ENCODE results near the gene RAD51AP2.
"Not testable (repeated sequence)": the region's sequence is repeated elsewhere in the genome, so short reads cannot be mapped to it uniquely, and the experiment has no call there.

Gene RAD51AP2

GRCh38 chr2:17518212-17519154 is at the start of gene RAD51AP2:
Gene RAD51AP2 (minus strand): TSS chr2:17518440. CDS start chr2:17518415, 25 bp downstream.
- no peak for DNase-seq (ENCODE audit: low read depth, low spot score)

DNA sequence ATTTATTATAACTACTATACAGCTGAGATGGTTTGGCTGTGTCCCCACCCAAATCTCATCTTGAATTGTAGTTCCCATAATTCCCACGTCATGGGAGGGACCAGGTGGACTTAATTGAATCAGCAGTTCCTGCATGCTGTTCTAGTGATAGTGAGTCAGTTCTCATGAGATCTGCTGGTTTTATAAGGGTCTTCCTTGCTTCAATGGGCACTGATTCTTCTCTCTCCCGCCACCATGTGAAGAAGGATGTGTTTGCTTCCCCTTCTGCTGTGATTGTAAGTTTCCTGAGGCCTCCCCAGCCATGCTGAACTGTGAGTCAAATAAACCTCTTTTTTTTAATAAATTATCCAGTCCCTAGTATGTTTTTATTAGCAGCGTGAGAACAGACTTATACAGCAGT is 47.5 kb upstream of the RAD51AP2 start:
- not testable (repeated sequence) for DNase-seq (ENCODE audit: low read depth, low spot score)

DNA sequence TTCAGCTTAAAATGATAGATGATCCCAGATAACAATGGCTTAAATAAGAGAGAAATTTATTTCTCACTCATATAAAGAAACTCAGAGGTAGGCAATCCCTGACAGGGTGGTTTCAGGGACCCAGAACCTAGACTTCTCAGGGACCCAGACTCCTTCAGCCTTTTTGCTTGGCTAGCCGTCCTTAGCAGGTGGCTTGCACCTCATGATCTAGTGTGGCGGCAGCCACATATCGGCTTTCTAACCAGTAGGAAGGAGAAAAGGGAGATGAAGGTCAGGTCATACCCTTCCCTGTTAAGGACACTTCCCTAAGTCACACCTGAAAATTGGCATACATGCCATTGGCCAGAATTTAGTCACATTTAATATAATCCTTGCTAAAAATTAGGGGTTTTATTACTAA is 40.6 kb upstream of the RAD51AP2 start:
- no peak for DNase-seq (ENCODE audit: low read depth, low spot score)

- no peak for DNase-seq (ENCODE audit: low read depth, low spot score)
Observed at GRCh38 chr2:17558053-17558452, 39.8 kb upstream of the RAD51AP2 start.

DNA sequence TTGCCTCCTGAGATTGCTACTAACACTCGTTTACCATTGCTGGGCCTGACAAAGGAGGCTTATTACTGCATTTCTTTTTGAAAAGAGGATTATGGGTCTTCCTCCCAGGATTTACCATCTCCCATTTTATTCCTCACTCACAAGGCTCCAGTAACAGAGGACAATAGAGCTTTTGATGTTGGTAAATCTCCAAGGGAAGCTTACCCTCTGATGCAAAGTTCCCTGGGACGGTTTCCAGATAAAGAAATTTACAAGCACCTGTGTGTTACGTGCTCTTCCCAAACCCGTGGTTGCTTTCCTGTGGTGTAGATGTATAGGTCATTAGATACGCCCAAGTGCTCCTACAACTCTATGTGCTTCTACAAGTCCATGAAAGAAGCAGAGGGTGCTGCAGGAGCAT is 39.4 kb upstream of the RAD51AP2 start:
- no peak for DNase-seq (ENCODE audit: low read depth, low spot score)

GRCh38 chr2:17555150-17555549 is 36.9 kb upstream of the RAD51AP2 start:
- no peak for DNase-seq (ENCODE audit: low read depth, low spot score)

- no peak for DNase-seq (ENCODE audit: low read depth, low spot score)
Observed at GRCh38 chr2:17550907-17551306, 32.7 kb upstream of the RAD51AP2 start.

DNA sequence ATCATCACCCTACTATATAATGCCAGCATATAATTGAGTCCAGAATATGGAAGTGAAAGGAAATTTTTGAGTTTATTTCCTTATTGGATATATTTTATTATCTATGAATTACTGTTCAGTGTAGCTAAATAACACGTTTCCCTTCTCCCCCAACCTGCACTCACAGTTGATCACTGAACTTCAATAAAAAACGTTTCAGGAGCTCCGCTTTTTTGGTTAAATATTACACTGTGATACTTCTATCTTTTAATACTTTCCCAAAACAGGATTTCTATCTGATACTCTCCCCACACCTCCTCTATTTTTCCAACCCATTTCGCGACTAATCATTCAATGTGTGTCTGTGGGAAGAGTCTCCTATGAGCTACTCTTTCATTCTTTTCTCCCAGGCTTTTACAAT is 29.5 kb upstream of the RAD51AP2 start:
- DNase-seq (ENCODE audit: low read depth, low spot score) = no peak

DNA sequence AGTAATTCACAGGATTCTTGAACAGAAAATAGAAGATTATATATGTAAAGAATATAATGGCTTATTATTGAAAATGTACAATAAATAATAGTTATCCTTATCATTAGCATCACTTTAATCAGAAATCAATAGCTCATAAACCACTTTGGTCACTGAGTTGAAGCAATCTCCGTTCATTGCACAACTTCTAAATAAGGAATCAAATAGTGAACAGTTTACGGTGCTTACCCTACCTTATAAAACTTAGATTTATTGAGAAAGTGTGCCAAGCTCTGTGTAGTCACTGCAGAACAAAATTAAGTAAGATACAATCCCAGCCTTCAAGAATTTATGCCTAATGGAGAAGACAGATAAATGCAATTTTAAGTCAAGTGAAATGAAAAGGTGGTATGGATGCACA is 29.0 kb upstream of the RAD51AP2 start:
- DNase-seq (ENCODE audit: low read depth, low spot score) = no peak

GRCh38 chr2:17545680-17546613 is 27.7 kb upstream of the RAD51AP2 start:
- no peak for DNase-seq (ENCODE audit: low read depth, low spot score)

- no peak for DNase-seq (ENCODE audit: low read depth, low spot score)
Observed at GRCh38 chr2:17544256-17544655, 26.0 kb upstream of the RAD51AP2 start.

GRCh38 chr2:17543848-17544247 is 25.6 kb upstream of the RAD51AP2 start:
- no peak for DNase-seq (ENCODE audit: low read depth, low spot score)

DNA sequence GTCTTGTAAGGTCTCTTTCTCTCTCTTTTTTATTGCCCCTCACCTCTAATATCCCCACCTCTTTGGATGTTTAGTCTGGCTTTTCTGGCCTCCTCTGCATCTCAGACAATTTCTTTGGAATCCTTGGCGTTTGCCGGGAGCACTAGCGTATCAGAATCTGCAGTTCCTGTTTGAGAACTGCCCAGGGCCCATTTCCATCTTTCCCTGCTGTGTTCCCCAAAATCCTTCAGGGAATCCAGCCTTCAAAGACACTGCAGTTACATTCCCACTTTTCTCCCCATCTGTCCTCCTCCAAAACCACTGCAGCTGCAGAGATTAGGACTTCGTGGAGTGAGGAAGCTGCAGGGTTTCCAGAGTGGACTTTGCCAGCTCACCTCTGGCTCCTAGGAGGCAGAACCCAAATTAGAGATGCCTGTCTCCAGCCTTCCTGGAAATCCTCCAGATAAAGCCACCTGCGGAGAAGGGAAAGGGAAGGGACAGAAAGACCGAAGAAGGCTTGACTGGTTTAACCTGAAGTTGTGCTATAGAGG is 25.0 kb upstream of the RAD51AP2 start:
- no peak for DNase-seq (ENCODE audit: low read depth, low spot score)

DNA sequence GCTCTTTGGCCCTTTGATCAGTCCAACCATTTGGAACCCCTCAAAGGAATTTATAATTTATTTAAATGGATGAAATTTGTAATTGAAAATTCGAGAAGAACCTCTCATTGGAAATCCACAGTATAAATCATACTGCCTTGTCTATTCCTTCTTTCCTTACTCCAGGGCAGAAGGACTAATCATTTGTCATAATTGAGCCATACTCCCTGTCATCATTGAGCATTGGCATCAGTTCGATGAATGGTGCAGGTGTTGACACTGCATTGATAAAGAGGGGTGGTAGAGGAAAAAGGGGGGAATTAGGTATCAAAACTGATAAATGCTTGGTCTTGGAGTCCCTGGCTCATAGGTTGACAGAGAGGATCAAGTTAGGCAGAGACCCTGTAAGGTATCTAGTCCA is 24.2 kb upstream of the RAD51AP2 start:
- no peak for DNase-seq (ENCODE audit: low read depth, low spot score)

GRCh38 chr2:17541531-17541950 is 23.3 kb upstream of the RAD51AP2 start:
- no peak for DNase-seq (ENCODE audit: low read depth, low spot score)

DNA sequence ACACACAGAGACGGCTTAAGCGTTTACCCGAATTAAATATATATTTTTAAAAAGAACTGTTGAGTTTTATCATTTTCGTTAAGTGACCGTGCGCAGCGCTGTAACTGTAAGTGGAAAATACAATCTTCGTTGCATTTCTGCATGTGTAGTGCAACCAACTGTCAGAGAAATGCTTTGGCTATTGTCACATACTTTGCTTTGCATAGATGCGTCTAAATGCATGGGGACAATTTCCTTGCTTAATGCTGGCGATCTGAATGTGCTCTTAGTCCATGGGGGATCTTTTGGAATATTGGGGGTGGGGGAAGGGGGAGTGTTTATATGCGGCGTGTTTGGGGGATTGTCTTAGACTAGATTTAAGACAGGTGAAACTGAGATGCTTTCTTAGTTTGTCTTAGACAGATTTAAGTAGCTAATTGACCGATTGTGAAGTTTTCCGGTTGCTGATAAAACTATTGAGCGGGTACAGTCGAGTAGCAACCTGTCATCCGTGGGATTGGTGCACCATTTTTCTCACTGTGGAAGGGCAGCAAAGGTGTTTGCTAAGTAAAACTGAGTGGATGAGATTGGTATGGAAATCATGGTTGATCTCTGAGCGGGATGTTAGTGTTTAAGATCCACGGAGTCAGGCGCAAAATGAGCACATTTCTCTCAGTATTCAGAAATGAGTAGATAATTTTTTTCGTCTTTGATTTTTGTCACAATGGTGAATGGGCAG is 22.7 kb upstream of the RAD51AP2 start:
- DNase-seq (ENCODE audit: low read depth, low spot score) = no peak

GRCh38 chr2:17540093-17540812 is 22.0 kb upstream of the RAD51AP2 start, which contains the start of gene VSNL1:
Gene VSNL1 (plus strand): TSS chr2:17540696. CDS start chr2:17592075, 51,379 bp downstream.
- DNase-seq (ENCODE audit: low read depth, low spot score) = no peak

GRCh38 chr2:17539611-17540092 is 21.4 kb upstream of the RAD51AP2 start:
- DNase-seq (ENCODE audit: low read depth, low spot score) = no peak

- DNase-seq (ENCODE audit: low read depth, low spot score) = no peak
Observed at GRCh38 chr2:17538844-17539554, 20.8 kb upstream of the RAD51AP2 start.
